ENCODE measurements around the gene VGLL2.

DNA sequence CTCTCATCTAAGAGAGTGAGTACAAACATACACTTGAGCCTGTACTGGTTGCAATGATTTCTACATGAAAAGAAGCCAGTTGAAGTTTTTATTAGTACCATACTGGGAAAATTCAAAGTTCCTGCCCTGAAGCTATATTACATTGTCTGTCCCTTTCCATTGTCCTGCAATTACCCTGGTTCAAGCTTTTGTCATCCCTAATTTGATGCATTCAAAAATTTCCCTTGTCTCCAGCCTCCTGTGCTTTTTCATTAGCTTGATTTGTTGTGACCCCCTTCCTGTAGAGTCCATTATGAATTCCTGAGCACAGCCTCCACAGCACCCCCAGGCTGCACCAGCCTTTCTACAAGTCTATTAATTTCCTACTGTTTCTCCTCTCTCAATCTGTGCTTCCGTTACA, 46.4 kb downstream of the VGLL2 start:
- no peak for TF ChIP-seq IKZF1 (IDR thresholded peaks at IDR 0.05)
- TF ChIP-seq, protein P1, sequence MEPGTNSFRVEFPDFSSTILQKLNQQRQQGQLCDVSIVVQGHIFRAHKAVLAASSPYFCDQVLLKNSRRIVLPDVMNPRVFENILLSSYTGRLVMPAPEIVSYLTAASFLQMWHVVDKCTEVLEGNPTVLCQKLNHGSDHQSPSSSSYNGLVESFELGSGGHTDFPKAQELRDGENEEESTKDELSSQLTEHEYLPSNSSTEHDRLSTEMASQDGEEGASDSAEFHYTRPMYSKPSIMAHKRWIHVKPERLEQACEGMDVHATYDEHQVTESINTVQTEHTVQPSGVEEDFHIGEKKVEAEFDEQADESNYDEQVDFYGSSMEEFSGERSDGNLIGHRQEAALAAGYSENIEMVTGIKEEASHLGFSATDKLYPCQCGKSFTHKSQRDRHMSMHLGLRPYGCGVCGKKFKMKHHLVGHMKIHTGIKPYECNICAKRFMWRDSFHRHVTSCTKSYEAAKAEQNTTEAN (CRISPR knock-in tag; conservative IDR thresholded peaks at IDR 0.05): no peak
- TF ChIP-seq, protein P2, sequence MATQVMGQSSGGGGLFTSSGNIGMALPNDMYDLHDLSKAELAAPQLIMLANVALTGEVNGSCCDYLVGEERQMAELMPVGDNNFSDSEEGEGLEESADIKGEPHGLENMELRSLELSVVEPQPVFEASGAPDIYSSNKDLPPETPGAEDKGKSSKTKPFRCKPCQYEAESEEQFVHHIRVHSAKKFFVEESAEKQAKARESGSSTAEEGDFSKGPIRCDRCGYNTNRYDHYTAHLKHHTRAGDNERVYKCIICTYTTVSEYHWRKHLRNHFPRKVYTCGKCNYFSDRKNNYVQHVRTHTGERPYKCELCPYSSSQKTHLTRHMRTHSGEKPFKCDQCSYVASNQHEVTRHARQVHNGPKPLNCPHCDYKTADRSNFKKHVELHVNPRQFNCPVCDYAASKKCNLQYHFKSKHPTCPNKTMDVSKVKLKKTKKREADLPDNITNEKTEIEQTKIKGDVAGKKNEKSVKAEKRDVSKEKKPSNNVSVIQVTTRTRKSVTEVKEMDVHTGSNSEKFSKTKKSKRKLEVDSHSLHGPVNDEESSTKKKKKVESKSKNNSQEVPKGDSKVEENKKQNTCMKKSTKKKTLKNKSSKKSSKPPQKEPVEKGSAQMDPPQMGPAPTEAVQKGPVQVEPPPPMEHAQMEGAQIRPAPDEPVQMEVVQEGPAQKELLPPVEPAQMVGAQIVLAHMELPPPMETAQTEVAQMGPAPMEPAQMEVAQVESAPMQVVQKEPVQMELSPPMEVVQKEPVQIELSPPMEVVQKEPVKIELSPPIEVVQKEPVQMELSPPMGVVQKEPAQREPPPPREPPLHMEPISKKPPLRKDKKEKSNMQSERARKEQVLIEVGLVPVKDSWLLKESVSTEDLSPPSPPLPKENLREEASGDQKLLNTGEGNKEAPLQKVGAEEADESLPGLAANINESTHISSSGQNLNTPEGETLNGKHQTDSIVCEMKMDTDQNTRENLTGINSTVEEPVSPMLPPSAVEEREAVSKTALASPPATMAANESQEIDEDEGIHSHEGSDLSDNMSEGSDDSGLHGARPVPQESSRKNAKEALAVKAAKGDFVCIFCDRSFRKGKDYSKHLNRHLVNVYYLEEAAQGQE (IDR thresholded peaks at IDR 0.05; ENCODE audit: borderline replicate concordance in 1 of 2, low read depth in 1 of 2, low read length in 2 of 2): no peak
- no peak for TF ChIP-seq FOXA1 (IDR thresholded peaks at IDR 0.05)
- no peak for TF ChIP-seq FOXA1 (CRISPR knock-in tag; IDR thresholded peaks at IDR 0.05)
- TF ChIP-seq, protein P3, sequence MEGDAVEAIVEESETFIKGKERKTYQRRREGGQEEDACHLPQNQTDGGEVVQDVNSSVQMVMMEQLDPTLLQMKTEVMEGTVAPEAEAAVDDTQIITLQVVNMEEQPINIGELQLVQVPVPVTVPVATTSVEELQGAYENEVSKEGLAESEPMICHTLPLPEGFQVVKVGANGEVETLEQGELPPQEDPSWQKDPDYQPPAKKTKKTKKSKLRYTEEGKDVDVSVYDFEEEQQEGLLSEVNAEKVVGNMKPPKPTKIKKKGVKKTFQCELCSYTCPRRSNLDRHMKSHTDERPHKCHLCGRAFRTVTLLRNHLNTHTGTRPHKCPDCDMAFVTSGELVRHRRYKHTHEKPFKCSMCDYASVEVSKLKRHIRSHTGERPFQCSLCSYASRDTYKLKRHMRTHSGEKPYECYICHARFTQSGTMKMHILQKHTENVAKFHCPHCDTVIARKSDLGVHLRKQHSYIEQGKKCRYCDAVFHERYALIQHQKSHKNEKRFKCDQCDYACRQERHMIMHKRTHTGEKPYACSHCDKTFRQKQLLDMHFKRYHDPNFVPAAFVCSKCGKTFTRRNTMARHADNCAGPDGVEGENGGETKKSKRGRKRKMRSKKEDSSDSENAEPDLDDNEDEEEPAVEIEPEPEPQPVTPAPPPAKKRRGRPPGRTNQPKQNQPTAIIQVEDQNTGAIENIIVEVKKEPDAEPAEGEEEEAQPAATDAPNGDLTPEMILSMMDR (CRISPR knock-in tag; IDR thresholded peaks at IDR 0.05): no peak
- TF ChIP-seq GABPA (IDR thresholded peaks at IDR 0.05; ENCODE audit: low read depth, low read length): no peak
- TF ChIP-seq GABPA (CRISPR knock-in tag; IDR thresholded peaks at IDR 0.05; ENCODE audit: low read depth): no peak
- no peak for TF ChIP-seq SCMH1 (CRISPR knock-in tag; IDR thresholded peaks at IDR 0.05; ENCODE audit: borderline replicate concordance)
- TF ChIP-seq ZNF12 (CRISPR knock-in tag; IDR thresholded peaks at IDR 0.05): no peak
- no peak for TF ChIP-seq ZNF350 (CRISPR knock-in tag; IDR thresholded peaks at IDR 0.05; ENCODE audit: borderline replicate concordance, low read depth)
